ENCODE measurements around the gene POMGNT2.

Gene POMGNT2

GRCh38 chr3:43032646-43033628 is 72.9 kb downstream of the POMGNT2 start:
- DNase-seq (ENCODE audit: low spot score) = no peak
- no peak for TF ChIP-seq CTCF (IDR thresholded peaks at IDR 0.05; ENCODE audit: extremely low read depth, missing control alignments)

- DNase-seq (ENCODE audit: low spot score) = no peak
- TF ChIP-seq CTCF (IDR thresholded peaks at IDR 0.05; ENCODE audit: extremely low read depth, missing control alignments) = no peak
These were observed 73.9 kb downstream of the POMGNT2 start for GRCh38 chr3:43031889-43032545.

- no peak for TF ChIP-seq CTCF (IDR thresholded peaks at IDR 0.05; ENCODE audit: extremely low read depth, missing control alignments)
- DNase-seq (ENCODE audit: low spot score) = no peak
These were observed 74.4 kb downstream of the POMGNT2 start for GRCh38 chr3:43031485-43031884.

GRCh38 chr3:43030162-43030935 is 75.5 kb downstream of the POMGNT2 start:
- no peak for TF ChIP-seq CTCF (IDR thresholded peaks at IDR 0.05; ENCODE audit: extremely low read depth, missing control alignments)

More at GRCh38 chr3:43030162-43030935, 75.5 kb downstream of the POMGNT2 start:
- DNase-seq (ENCODE audit: low spot score) = no peak
